GM18861 (cell line): ENCODE results near the gene TLCD2.
A peak's percentile ranks its signal among the peaks of the same experiment; 100 is the strongest.
"Not testable (repeated sequence)": the region's sequence is repeated elsewhere in the genome, so short reads cannot be mapped to it uniquely, and the experiment has no call there.

Source experiments
- ATAC-seq: cut with Tn5 transposase; IDR thresholded peaks from one replicate; pipeline ENCODE4 v1.9.1; 2021; ENCODE audit not compliant: unreplicated experiment

The TLCD2 gene

DNA sequence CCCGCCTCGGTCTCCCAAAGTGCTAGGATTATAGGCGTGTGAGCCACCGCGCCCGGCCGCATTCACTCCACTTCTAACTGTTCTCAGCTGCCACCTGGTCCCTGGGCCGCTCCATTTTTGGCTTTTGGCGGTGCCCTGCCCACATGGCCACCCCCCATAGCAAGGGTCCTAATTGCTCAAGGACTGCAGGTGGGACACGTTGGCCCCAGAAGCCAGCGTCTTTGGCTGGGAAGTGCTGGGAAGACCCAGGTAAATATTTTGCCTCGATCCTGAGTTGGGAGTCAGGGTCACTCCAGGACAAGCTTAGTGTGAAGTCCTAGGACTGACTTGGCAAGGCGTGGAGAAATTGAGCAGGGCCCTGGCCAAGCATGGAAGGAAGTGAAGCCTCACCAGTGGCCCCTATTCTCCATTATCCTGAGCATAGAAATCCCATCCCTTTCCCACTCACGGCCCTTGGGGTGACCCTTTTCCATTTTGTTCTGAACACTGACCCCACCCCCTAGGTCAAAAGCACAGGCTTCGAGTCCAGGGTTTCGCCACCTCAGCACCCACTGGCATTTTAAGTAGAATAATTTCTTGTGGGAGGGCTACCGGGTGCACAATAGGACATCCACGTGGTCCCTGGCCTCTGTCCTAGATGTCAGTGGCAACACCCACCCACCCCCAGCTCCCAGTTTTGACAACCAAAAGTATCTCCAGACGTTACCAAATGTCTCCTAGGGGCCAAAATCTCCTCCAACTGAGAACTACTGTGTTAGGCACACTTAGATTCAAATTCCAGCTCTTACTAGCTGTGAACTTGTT is 8.4 kb upstream of the TLCD2 start:
- ATAC-seq, result no peak

DNA sequence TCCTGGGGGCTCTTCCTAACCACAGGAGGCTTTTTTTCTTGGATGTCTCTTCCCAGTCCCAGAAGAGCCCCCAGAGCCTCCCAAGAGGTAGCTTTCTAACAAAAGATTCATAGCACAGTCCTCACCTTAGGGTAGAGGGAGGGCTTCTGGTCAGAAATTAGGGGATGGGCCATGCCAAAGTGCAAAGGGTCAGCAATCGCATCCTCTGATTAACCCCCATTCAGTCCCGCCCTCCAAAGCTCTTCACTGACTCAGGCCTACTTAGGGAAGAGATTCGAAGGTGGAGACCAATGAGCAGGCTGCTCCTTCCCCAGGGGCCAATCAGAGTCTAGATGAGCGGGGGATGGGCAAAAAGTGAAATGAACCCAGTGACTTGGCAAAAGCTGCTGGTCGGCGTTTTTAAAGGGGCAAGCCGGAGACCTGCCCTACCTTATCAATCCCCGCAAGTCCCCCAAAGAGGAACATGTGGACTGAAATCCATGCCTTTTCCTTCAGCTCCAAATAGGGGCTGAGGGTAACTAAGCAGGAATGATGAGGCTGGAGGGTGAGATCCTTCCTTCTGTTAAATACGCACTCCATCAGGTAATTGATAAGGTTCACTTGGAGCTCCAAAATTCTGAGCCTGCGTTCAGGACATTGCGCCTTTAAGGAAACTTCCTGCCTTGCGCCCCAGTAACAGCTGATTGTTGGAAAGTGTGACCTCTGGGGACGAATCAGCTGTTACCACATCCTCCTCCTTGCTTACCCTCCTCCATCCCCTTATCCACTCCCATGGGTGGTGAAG is 6.9 kb upstream of the TLCD2 start:
- ATAC-seq, result peak; percentile 37

DNA sequence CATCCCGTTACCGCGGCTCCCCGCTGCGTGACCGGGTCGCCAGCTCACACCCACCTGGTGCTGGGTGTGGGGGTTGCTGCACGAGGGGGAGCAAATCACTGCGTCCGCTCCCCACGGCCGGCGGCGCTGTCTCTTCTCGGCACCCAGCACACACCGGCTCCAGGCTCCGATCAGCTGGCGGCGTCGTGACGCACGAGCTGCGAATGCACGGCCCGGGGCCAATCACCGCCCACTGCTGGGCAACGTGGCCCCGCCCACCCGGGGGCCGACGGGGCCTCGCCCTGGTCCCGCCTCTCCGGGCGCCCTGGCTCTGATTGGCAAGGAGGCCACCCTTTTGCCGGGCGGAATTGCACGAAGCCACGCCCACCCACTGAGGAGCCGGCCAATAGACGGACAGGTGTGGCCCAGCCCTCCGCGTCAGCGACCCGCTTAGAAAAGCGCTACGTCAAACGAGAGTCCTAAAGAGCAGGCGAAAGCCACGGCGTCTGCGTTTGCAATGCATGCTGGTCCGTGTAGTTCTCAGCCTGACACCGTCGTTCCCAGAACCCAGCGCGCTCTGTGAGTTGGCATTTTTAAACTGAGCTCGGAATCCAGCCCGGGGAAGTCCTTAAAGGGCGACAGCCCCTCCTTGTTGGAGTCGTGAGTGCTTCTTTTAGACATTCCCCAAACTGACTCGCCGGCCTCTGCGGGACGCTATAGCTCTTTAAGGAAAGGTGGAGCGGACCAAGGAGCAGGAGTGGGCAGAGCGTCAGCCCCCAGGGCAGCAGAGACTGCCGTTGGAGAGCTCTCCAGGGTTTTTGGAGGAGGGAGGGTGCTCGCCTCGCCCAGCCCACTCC is 6.1 kb upstream of the TLCD2 start:
- ATAC-seq, result peak; percentile 67

DNA sequence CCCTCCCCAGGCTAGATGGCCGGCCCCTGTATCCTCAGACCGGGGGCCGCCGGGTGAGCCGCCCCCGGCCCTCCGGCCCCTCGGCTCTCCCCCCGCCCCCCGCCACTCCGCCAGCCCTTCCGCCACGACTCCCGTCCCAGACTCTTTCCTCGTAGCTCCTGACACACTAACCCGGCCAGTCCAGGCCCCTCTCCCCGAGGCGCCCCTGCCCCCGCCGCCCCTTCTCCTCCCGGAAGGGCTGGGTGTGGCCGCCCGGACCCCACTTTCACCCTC is 5.6 kb upstream of the TLCD2 start:
- ATAC-seq, result no peak

DNA sequence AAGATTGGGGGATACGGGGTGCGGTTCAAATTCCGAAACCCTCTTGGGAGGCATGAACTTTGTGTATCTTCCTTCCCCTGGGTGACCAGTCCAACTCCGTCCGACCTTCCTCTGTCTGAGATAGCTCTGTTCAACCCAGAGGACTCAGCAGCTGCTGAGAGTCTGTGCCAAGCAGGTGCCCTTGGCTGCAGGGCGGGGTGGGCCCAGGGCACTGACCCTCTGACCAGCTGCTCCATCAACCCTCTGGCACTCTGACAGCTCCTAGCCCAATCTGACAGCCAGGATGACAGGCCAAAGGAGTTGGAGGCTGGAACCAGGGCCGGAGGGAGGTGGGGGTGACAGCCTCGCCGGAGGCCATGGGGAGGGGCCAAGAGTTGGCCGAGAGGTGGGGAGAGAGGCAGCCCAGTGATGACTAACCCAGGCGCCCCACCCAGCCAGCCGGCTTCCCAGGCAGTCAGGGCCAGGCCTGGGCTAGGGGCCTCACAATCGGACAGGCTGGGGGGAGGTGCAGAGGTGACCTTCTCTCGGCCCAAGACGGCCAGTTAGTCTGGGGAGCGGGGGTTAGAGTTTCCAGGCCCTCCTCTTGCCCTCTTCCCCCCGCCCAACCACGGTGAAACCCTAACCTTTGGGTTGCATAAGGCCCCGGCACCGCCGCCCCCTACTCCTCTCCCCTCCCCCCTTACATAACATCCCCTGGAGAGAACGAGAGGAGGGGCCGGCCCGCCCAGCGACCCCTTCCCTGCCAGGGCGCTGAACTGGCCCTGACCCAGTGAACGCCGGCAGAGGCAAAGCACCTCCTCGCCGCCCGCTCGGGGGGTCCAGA is 5.0 kb upstream of the TLCD2 start:
- ATAC-seq, result no peak

DNA sequence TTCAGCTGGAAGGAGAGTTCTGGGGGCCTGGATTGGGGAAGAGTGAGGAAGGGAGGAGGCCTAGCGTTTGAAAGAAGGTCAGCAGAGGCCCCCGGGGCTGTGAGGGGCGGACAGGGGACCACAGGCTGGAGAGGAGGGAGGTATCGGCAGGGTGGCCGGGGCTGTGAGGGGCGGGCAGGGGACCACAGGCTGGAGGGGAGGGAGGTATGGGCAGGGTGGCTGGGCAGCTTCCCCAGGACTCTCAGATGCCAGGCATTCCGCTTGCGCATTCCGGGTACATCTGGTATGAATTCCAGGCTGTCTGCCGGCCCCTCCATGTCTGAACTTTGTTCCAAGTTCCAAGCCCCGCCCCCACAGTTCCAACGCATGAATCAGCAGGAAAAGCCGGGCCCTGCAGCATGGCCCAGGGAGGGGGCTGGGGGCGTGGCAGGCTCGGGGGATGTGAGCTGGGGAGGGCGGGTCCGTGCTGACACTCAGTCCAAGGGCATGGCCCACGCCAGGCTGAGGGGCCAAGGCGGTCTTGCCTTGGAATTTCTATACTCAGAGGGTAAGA is 4.3 kb upstream of the TLCD2 start:
- ATAC-seq, result no peak

DNA sequence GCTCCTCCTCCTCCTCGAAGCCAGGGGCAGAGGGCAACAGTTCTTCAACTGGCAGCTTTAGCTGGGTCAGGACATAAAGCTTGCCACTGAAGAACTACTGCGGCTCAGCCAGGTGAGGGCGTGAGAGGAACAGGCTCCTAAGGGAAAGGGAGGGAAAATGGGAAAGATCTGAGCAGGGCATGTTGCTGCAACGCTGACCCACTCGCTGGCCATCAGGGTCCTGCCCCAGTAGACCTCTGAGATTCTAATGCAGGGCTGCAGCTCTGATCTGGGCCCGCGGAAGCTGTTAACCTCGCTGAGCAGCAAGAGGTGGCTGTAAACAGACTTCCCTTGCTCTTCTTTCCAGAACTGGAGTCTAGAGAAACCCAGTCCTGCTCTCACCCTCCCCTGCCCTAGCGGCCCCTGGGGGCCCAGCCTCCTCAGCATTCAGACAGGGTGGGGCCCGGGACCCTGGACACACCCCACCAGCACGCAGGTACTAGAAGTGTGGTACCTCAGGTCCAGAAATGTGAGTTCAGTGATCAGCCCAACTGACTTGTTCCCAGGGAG is 3.8 kb upstream of the TLCD2 start:
- ATAC-seq, result no peak

DNA sequence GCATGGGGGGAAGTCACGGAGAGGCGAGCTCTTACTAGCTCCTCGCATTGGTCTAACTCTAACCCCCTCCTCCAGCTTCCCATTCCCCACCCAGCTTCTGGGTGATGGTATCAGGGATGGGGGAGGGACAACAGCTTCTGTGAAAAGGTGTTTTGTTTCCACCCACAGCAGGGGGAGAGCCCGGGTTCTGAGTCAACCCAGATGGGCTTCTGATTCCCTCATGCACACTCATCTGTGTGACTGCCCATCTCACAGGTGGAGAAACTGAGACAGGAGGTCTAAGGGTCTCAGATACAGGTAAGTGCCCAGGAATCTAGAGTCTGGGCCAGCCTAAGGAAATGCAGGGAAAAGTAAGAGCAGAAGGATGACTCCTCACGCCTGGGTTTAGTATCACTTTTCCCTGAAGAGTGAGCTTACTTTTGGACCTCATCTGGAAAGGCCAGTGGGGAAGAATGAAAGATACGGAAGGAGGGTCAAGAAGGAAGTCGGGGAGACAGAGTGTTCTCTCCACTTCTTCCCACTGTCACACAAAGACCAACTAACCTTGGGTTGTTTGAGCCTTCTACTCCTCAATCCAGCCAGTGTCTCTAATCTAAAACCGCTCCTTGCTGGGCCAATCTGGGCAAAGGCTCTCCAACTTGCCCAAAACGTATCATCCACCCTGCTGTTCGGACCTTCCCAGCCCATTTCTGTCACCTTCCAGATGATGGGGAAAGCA is 3.1 kb upstream of the TLCD2 start:
- ATAC-seq, result no peak

DNA sequence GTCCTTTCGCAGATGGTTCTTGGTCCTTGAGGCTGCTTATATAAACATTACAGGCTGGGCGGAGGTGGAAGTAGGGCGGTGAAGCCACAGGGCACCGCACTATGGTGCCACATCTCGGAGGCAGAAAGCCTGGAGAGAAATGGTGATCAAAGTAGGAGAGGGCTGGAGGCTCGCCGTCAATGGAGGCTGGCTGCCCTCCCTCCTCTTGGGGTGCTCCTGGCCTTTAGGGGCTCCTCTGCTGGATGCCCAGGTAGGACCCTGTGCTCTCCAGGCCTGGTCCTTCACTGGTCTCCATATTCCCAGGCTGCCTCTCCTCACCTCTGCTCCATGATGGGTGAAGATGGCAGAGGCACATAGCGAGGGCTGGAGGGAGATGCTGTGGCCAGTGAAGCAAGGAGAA is 2.1 kb upstream of the TLCD2 start:
- no peak for ATAC-seq

DNA sequence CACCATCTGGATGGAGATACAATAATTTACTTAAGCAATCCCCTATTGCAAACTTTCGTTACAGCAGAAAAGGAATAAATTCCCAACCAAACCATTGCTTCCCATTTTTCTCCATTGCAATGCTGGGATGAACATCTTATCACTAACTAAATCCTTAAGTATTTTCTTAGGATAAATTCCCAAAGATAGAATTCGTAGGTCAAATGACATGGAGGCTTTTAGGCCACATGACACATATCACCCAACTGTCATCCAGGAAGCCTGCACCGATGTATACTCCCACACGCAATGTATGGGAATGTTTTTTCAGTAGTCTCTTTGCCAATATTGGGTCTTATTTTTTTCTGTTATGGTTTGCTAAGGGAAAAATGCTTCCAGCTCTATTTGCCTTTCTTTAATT is 1.6 kb upstream of the TLCD2 start:
- ATAC-seq, result no peak

DNA sequence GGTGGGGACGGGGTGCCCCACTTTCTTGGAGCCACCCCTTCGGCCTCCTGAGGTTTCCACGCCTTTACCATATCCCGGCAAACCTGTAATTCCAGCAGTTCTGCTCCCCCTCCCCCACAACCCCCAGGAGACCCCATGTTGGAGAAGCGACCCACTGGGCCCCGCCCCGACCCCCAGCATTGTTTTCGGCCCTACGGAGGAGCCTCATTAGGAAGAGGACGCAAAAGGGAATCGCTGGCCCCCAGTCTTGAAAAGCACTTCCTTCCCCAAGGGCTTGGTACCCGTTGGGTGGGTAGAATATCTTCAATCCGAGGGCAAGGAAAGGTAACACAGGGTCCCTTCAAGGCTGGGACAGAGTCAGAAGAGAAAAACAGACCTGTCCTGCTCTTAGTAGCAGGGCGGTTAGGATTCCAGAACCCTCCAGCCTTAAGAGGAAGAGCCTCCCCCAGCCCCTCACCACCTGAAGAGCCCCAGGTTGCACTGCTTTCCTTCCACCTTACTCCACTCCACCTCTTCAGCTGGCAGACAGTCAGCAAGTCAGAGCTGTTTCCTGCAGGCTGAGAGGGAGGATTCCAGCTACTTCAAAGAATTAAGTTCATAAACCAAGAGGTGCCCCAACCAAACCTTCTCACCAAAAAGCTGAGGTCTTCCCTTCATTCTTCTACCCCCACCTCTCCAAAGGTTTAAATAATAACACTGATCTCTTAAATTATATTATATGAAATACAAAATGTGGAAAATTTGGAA is 803 bp upstream of the TLCD2 start:
- no peak for ATAC-seq

DNA sequence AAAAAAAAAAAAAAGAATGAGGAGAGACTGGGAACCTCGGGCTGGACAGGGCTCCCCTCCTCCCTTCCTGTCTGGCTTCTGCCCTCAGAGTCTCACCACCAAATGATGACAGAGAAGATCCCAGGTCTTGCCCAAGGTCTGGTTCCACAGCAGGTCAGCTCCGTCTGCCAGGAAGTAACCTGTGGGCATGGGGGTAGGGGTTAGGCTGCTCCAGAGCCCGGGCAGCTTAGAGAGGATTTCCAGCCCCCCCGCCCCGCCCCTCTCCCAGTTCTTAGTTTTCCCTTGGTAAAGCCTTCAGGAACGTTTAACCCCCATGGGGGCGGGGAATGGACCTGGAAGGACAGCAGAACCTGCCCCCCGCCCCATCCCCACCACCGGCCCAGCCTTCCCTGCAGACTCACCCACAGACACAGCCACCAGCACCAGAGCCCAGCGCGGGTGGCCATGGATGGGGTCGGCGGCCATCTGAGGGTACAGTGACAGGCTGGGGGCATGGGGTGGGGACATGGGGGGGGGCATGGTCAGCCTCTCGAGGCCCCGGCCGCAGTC is 700 bp downstream of the TLCD2 start:
- no peak for ATAC-seq

DNA sequence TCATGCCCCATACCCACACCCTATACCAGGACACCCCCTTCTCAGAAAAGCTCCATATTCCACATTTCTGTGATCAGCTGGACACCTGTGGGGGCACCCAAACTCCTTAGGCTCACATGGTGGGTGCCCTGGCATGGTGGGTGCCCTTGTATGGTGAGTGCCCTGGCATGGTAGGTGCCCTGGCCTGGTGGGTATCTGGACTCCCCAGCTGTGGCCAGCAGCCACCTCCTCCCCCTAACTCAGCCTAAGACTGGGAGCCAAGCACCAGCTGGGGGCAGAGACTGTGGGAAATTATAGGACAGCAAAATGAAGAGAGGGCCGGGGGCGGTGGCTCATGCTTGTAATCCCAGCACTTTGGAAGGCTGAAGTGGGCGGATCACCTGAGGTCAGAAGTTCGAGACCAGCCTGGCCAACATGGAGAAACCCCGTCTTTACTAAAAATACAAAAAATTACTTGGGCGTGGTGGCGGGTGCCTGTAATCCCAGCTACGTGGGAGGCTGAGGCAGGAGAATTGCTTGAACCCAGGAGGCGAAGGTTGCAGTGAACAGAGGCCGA is 1.3 kb downstream of the TLCD2 start:
- not testable (repeated sequence) for ATAC-seq

DNA sequence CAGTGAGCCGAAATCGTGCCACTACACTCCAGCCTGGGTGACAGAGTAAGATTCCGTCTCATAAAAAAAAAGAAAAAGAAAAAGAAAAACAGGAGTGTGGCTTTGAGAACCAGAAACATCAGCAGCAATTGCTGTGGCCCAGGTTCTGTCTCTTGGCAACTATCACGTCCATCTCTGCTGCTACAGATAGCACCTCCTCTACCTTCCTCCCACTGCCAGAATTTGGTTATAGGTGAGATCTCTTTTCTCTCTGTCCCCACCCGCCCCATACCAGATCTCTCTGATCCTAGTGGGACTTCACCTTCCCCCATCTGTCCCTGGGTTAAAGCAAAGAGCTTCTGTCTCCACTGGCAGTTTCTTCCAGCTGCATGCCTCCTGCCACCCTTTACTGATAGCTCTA is 3.1 kb downstream of the TLCD2 start:
- ATAC-seq, result no peak

DNA sequence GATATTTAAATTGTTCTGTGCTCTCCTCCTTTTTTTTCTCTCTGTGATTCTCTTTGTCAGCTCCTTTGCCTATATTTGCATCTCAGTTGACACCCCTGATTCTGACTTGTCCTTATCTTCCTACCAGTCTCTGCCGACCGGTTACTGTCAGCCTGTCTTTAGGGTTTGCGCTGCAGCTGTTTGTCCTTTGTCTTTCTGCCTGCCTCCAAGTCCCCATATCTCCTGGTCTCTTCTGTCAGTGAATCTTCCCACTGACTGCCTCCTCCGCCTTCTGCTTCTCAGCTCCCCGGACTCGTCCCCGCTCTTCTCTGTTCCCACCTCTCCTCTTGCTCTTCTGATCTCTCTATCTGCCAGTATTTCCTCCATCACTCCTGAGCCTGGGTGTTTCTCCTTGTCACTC is 5.2 kb downstream of the TLCD2 start:
- ATAC-seq, result no peak

DNA sequence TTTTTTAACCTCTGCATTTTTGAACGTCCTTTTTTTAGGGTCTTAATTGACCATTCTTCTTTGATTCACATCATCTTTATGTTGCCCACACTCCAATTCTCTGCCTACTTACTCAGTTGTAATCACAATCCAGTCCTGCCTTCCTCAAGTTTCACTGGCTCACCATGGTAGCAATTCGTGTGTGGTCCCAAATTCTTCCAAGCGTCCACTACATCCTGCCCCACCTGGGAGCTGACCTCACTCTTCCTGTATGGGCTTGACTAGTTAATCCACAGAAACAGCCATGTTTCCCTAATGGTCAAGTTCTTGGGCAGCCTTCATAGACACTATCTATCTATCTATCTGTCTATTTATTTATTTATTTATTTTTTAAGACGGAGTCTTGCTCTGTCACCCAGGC is 7.1 kb downstream of the TLCD2 start:
- no peak for ATAC-seq

DNA sequence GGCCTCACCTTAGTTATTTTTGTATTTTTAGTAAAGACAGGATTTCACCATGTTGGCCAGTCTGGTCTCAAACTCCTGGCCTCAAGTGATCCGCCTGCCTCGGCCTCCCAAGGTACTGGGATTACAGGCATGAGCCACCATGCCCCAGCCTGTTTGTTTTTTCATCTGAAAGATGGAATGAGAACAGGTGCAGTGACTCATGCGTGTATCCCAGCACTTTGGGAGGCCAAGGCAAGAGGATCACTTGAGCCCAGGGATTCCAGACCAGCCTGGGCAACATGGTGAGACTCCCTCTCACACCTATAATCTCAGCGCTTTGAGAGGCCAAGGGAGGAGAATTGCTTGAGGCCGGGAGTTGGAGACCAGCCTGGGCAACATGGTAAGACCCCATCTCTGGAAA is 10.3 kb downstream of the TLCD2 start:
- not testable (repeated sequence) for ATAC-seq

DNA sequence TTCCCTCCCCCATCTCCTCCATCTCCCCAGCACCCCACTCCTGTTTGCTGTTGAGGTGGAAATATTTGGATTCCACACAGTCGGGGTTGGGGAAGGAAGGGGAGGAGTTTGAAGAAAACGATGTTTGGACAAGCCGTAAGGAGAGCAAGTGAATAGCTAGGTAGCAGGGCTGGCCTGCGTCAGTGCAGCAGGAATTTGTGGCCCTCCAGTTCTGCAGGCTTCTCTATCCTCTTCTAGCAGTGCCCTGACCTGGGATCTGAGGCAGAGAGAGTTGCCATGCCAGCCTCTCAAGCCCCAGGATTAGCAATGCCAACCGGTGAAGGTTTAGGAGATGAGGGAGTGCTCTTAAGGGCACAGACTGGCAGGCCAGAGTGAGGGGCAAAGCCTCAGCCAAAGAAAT is 12.5 kb downstream of the TLCD2 start:
- ATAC-seq, result no peak
